K562 (cell line): ENCODE results near the gene C12orf60. TPM values are rescaled to one million over a fixed set of nuclear protein-coding genes. Genes with fewer than 3 reads are reported as not detected.

Experiments used
- ATF2 ChIP-seq: sonication (generic); formaldehyde crosslinking; IDR thresholded peaks from 2 replicates; pipeline ENCODE4 v1.8.1; 2022; ENCODE audit warnings: missing genetic modification reagents
- BRCA1 ChIP-seq, 2 experiments: fragments of 450-650 bp in 1 of 2; sonication (generic) in 1 of 2; formaldehyde crosslinking in 1 of 2; IDR thresholded peaks; 2 replicates each; pipeline versions ENCODE4 v1.5.0 to v1.6.1; 2017 to 2020; ENCODE audit warnings: mild to moderate bottlenecking in 1 of 2, missing genetic modification reagents in 1 of 2
- CXXC5 ChIP-seq: fragments of 250-450 bp; sonication (Bioruptor Pico); IDR thresholded peaks from 2 replicates; pipeline ENCODE4 v1.8.0; 2022; ENCODE audit warnings: inconsistent platforms, mild to moderate bottlenecking, moderate library complexity
- DEAF1 ChIP-seq: fragments of 450-650 bp; formaldehyde crosslinking; IDR thresholded peaks from 2 replicates; pipeline ENCODE4 v1.4.0; 2020; ENCODE audit warnings: mild to moderate bottlenecking, moderate library complexity
- DLX4 ChIP-seq: fragments of 250-450 bp; sonication (Bioruptor Pico); IDR thresholded peaks from 2 replicates; pipeline ENCODE4 v1.6.1; 2021; ENCODE audit warnings: mild to moderate bottlenecking
- ELF4 ChIP-seq: fragments of 450-650 bp; formaldehyde crosslinking; IDR thresholded peaks from 2 replicates; pipeline ENCODE4 v1.4.0; 2022; ENCODE audit warnings: missing genetic modification characterization
- ESRRA ChIP-seq: fragments of 450-650 bp; IDR thresholded peaks from 2 replicates; pipeline ENCODE4 v1.6.1; 2014; ENCODE audit warnings: low read depth, mild to moderate bottlenecking, moderate library complexity, borderline replicate concordance
- JUNB ChIP-seq: fragments of 450-650 bp; formaldehyde crosslinking; conservative IDR thresholded peaks from 2 replicates; pipeline ENCODE4 v1.4.0; 2020; ENCODE audit warnings: mild to moderate bottlenecking
- MNT ChIP-seq, 2 experiments: fragments of 450-650 bp; conservative IDR thresholded peaks; 2 replicates each; pipeline ENCODE4 v1.6.1; 2017; ENCODE audit warnings: mild to moderate bottlenecking in 2 of 2, moderate library complexity in 2 of 2
- NR2C2 ChIP-seq, 2 experiments: fragments of 200-800 bp in 1 of 2; sonication (Bioruptor generic) in 1 of 2; sonication (generic) in 1 of 2; formaldehyde crosslinking in 1 of 2; IDR thresholded peaks; 2 replicates each; pipeline versions ENCODE4 v1.6.1 to v1.8.0; 2016 to 2022; ENCODE audit warnings: mild to moderate bottlenecking in 1 of 2, missing compliant biosample characterization in 1 of 2, missing genetic modification characterization in 1 of 2, missing genetic modification reagents in 1 of 2
- TGIF2 ChIP-seq: sonication (generic); formaldehyde crosslinking; IDR thresholded peaks from 2 replicates; pipeline ENCODE4 v1.8.1; 2022; ENCODE audit warnings: mild to moderate bottlenecking, missing genetic modification reagents, moderate library complexity
- ZNF407 ChIP-seq: fragments of 450-650 bp; IDR thresholded peaks from 2 replicates; pipeline ENCODE4 v1.6.1; 2016; ENCODE audit warnings: low read depth
- polyA plus RNA-seq, 8 experiments: library from polyadenylated mRNA; depleted of rRNA in 4 of 8; stranded (reverse) in 5 of 8; unstranded in 3 of 8; fragments of >200 nt; fragmentation: Nextera tagmentation in 2 of 8; fragmentation: Illumina TruSeq in 1 of 8; extraction: Ambion mirVana in 2 of 8; extraction: Trizol in 1 of 8; gene quantifications; 2 replicates each; pipeline versions ENCODE4 v1.2.1 to v1.2.3, GENCODE V29; 2011 to 2014; ENCODE audit warnings: inconsistent platforms in 1 of 8, missing spikeins in 1 of 8
- total RNA-seq, 7 experiments: library from RNA; depleted of rRNA in 6 of 7; stranded (reverse); fragments of >200 nt in 6 of 7; fragmentation: Illumina TruSeq in 2 of 7; extraction: Trizol in 2 of 7; gene quantifications; 2 replicates each; pipeline versions ENCODE4 v1.2.1 to v1.2.3, GENCODE V29; 2011 to 2021; ENCODE audit warnings: low replicate concordance in 1 of 7

C12orf60 gene
- total and polyA plus RNA-seq, 9 of the 15 experiments (the other 6 are each of a cell fraction or from before 2014, with no cell fraction given), result 0.41 to 4.4 (median 2.5) TPM

- TF ChIP-seq DEAF1 (CRISPR knock-in tag), result peak; percentile 65; the same call in 1 of the 2 replicates
- no peak for TF ChIP-seq MNT (conservative IDR thresholded peaks at IDR 0.05)
- no peak for TF ChIP-seq TGIF2 (CRISPR knock-in tag)
- no peak for TF ChIP-seq ESRRA
- peak; percentile 37; the same call in 1 of the 2 replicates for TF ChIP-seq ELF4 (CRISPR knock-in tag)
- no peak for TF ChIP-seq CXXC5 (CRISPR knock-in tag)
- TF ChIP-seq NR2C2 (CRISPR knock-in tag; IDR thresholded peaks at IDR 0.05), result no peak
- no peak for TF ChIP-seq NR2C2 (tag; IDR thresholded peaks at IDR 0.05)
- TF ChIP-seq JUNB (CRISPR knock-in tag), result no peak
- TF ChIP-seq DLX4 (CRISPR knock-in tag), result no peak
- TF ChIP-seq ZNF407, result no peak
- TF ChIP-seq BRCA1 (IDR thresholded peaks at IDR 0.05), result no peak
- no peak for TF ChIP-seq BRCA1 (CRISPR knock-in tag; IDR thresholded peaks at IDR 0.05)
- no peak for TF ChIP-seq ATF2 (CRISPR knock-in tag)
Measured at GRCh38 chr12:14845350-14845750, 41.9 kb downstream of the C12orf60 start (continued).
